Activated CD4-positive, alpha-beta memory T cell treated with anti-CD3 and anti-CD28 coated beads for 36 hours (primary cell): ENCODE results near the gene GOLGA7B. TPM values are rescaled to one million over a fixed set of nuclear protein-coding genes. Genes with fewer than 3 reads are reported as not detected.

Experiments used
- CTCF ChIA-PET: fragments of 350-600 bp; sonication (Branson Sonifier 250); formaldehyde crosslinking; loops from one replicate; lab custom pipeline; 2021; ENCODE audit warnings: antibody characterized with exemption, inconsistent platforms; lab: Charles Lee
- POLR2A ChIA-PET: fragments of 350-600 bp; sonication (Branson Sonifier 250); formaldehyde crosslinking; loops from one replicate; lab custom pipeline; 2021; ENCODE audit warnings: antibody characterized with exemption; lab: Charles Lee
- DNase-seq: peaks from one replicate; pipeline ENCODE4 v3.0.0-alpha.2; 2020
- H3K27ac Mint-ChIP-seq: one replicate; pipeline ENCODE4 v1.8.0; 2021; ENCODE audit warnings: mixed read lengths
- H3K27me3 Mint-ChIP-seq: one replicate; pipeline ENCODE4 v1.8.0; 2021; ENCODE audit warnings: mixed read lengths
- H3K36me3 Mint-ChIP-seq: one replicate; pipeline ENCODE4 v1.8.0; 2021; ENCODE audit warnings: mixed read lengths
- H3K4me1 Mint-ChIP-seq: one replicate; pipeline ENCODE4 v1.8.0; 2021; ENCODE audit warnings: low read depth, mixed read lengths
- H3K4me3 Mint-ChIP-seq: one replicate; pipeline ENCODE4 v1.8.0; 2021; ENCODE audit warnings: mild to moderate bottlenecking, mixed read lengths
- H3K9me3 Mint-ChIP-seq: one replicate; pipeline ENCODE4 v1.8.0; 2021; ENCODE audit warnings: mixed read lengths
- intact Hi-C: fragments of 100-400 bp; cut with micrococcal nuclease; formaldehyde crosslinking; loops from one replicate; pipeline ENCODE4 v1.15.1; 2023
- total RNA-seq, 2 experiments: library from RNA; stranded (reverse); gene quantifications; one replicate each; pipeline ENCODE4 v1.2.3, GENCODE V29; 2021

GOLGA7B gene
- total RNA-seq, 2 experiments from 2014 or later = 0.86 to 0.87 TPM

- H3K4me1 Mint-ChIP-seq = no peaks in the 10 kb centered on the region
- intact Hi-C loops = no loop called here
- DNase-seq = no peak
- H3K36me3 Mint-ChIP-seq = no peaks in the 10 kb centered on the region
- no peaks in the 10 kb centered on the region for H3K9me3 Mint-ChIP-seq
- H3K27me3 Mint-ChIP-seq = peaks cover 15% of the 10 kb centered on the region
- ChIA-PET POLR2A (no interaction called here), CTCF (interaction anchor here (1.6 to 3.4 kb wide), 3 partner anchors 11 to 141 kb away, joined by 4 to 15 read pairs (median 9); no protein-coding TSS in a partner anchor)
- no peak overlapping the region for H3K4me3 Mint-ChIP-seq
- no peak overlapping the region for H3K27ac Mint-ChIP-seq
Observed at GRCh38 chr10:97904018-97904381, 54.4 kb downstream of the GOLGA7B start.

- no peak for DNase-seq
- ChIA-PET CTCF (interaction anchor here (1.0 to 3.4 kb wide), 4 partner anchors 10 to 141 kb away, joined by 3 to 15 read pairs (median 6); no protein-coding TSS in a partner anchor), POLR2A (no interaction called here)
- no peaks in the 10 kb centered on the region for H3K36me3 Mint-ChIP-seq
- H3K4me1 Mint-ChIP-seq = no peaks in the 10 kb centered on the region
- intact Hi-C loops = no loop called here
- no peak overlapping the region for H3K27ac Mint-ChIP-seq
- H3K4me3 Mint-ChIP-seq = no peak overlapping the region
- H3K9me3 Mint-ChIP-seq = no peaks in the 10 kb centered on the region
- peaks cover 15% of the 10 kb centered on the region for H3K27me3 Mint-ChIP-seq
Observed at GRCh38 chr10:97904576-97904975, 54.9 kb downstream of the GOLGA7B start.

- CTCF ChIA-PET = interaction anchor here (1.0 to 3.4 kb wide), 3 partner anchors 10 to 140 kb away, joined by 3 to 15 read pairs (median 9); no protein-coding TSS in a partner anchor
- H3K4me1 Mint-ChIP-seq = no peaks in the 10 kb centered on the region
- POLR2A ChIA-PET = no interaction called here
Observed at GRCh38 chr10:97905276-97905675, 55.6 kb downstream of the GOLGA7B start.

GRCh38 chr10:97907211-97907610 is 57.6 kb downstream of the GOLGA7B start:
- no peaks in the 10 kb centered on the region for H3K4me1 Mint-ChIP-seq
- no peak overlapping the region for H3K27ac Mint-ChIP-seq
- H3K36me3 Mint-ChIP-seq = no peaks in the 10 kb centered on the region
- no peak overlapping the region for H3K4me3 Mint-ChIP-seq
- peaks cover 13% of the 10 kb centered on the region for H3K27me3 Mint-ChIP-seq
- H3K9me3 Mint-ChIP-seq = no peaks in the 10 kb centered on the region
- ChIA-PET POLR2A (no interaction called here), CTCF (interaction anchor here (0.7 to 1.3 kb wide), 2 partner anchors 8 to 136 kb away, joined by 4 to 6 read pairs; no protein-coding TSS in a partner anchor)
- DNase-seq = no peak
- intact Hi-C loops = no loop called here

More at GRCh38 chr10:97905276-97905675, 55.6 kb downstream of the GOLGA7B start:
- Mint-ChIP-seq H3K9me3 (no peaks in the 10 kb centered on the region), H3K27ac (no peak overlapping the region), H3K36me3 (no peaks in the 10 kb centered on the region), H3K4me3 (no peak overlapping the region), H3K27me3 (peaks cover 15% of the 10 kb centered on the region)
- intact Hi-C loops = no loop called here
- DNase-seq = no peak

- no peaks in the 10 kb centered on the region for H3K36me3 Mint-ChIP-seq
- ChIA-PET POLR2A (no interaction called here), CTCF (no interaction called here)
- H3K4me1 Mint-ChIP-seq = no peaks in the 10 kb centered on the region
- intact Hi-C loops = no loop called here
- no peak overlapping the region for H3K4me3 Mint-ChIP-seq
- H3K27me3 Mint-ChIP-seq = peaks cover 13% of the 10 kb centered on the region
- no peak overlapping the region for H3K27ac Mint-ChIP-seq
- DNase-seq = no peak
- H3K9me3 Mint-ChIP-seq = no peaks in the 10 kb centered on the region
Observed at GRCh38 chr10:97907830-97908229, 58.2 kb downstream of the GOLGA7B start.

- Mint-ChIP-seq H3K36me3 (no peaks in the 10 kb centered on the region), H3K27ac (no peak overlapping the region), H3K27me3 (peaks cover 7% of the 10 kb centered on the region), H3K4me1 (peaks cover 3% of the 10 kb centered on the region), H3K4me3 (no peak overlapping the region), H3K9me3 (no peaks in the 10 kb centered on the region)
- intact Hi-C loops = loop anchor here (5.0 kb wide), 1 partner anchor 117 kb away; no protein-coding TSS in a partner anchor
- CTCF ChIA-PET = interaction anchor here (0.6 to 4.2 kb wide), 3 partner anchors 131 to 314 kb away, joined by 3 to 28 read pairs (median 6); no protein-coding TSS in a partner anchor
- DNase-seq = no peak
- POLR2A ChIA-PET = no interaction called here
Observed at GRCh38 chr10:97910661-97911060, 61.0 kb downstream of the GOLGA7B start.

GRCh38 chr10:97911217-97911616 is 61.6 kb downstream of the GOLGA7B start:
- DNase-seq = no peak
- Mint-ChIP-seq H3K27me3 (peaks cover 7% of the 10 kb centered on the region), H3K9me3 (no peaks in the 10 kb centered on the region), H3K27ac (no peak overlapping the region), H3K4me3 (no peak overlapping the region), H3K36me3 (no peaks in the 10 kb centered on the region), H3K4me1 (peaks cover 3% of the 10 kb centered on the region)
- ChIA-PET CTCF (interaction anchor here (1.1 to 4.2 kb wide), 2 partner anchors 130 to 134 kb away, joined by 6 to 28 read pairs; no protein-coding TSS in a partner anchor), POLR2A (no interaction called here)
- intact Hi-C loops = loop anchor here (5.0 kb wide), 1 partner anchor 116 kb away; no protein-coding TSS in a partner anchor

GRCh38 chr10:97913193-97913592 is 63.5 kb downstream of the GOLGA7B start:
- DNase-seq = no peak
- Mint-ChIP-seq H3K4me3 (no peak overlapping the region), H3K4me1 (peaks cover 3% of the 10 kb centered on the region), H3K27me3 (peaks cover 4% of the 10 kb centered on the region), H3K27ac (no peak overlapping the region), H3K36me3 (no peaks in the 10 kb centered on the region), H3K9me3 (no peaks in the 10 kb centered on the region)
- intact Hi-C loops = loop anchor here (5.0 kb wide), 1 partner anchor 114 kb away; no protein-coding TSS in a partner anchor
- ChIA-PET CTCF (interaction anchor here (6.6 kb wide), 1 partner anchor 131 kb away, joined by 229 read pairs; no protein-coding TSS in a partner anchor), POLR2A (no interaction called here)

- Mint-ChIP-seq H3K36me3 (no peaks in the 10 kb centered on the region), H3K4me1 (peaks cover 3% of the 10 kb centered on the region), H3K27me3 (peaks cover 6% of the 10 kb centered on the region), H3K9me3 (no peaks in the 10 kb centered on the region), H3K27ac (no peak overlapping the region), H3K4me3 (no peak overlapping the region)
- intact Hi-C loops = loop anchor here (1.0 to 5.0 kb wide), 3 partner anchors 114 to 132 kb away; no protein-coding TSS in a partner anchor
- no peak for DNase-seq
- POLR2A ChIA-PET = no interaction called here
- CTCF ChIA-PET = interaction anchor here (6.6 kb wide), 1 partner anchor 130 kb away, joined by 229 read pairs; no protein-coding TSS in a partner anchor
Observed at GRCh38 chr10:97913614-97914013, 64.0 kb downstream of the GOLGA7B start.

GRCh38 chr10:97914171-97914836 is 64.7 kb downstream of the GOLGA7B start:
- intact Hi-C loops = loop anchor here (1.0 to 5.0 kb wide), 3 partner anchors 113 to 131 kb away; no protein-coding TSS in a partner anchor
- Mint-ChIP-seq H3K27ac (no peak overlapping the region), H3K27me3 (peaks cover 6% of the 10 kb centered on the region), H3K9me3 (no peaks in the 10 kb centered on the region), H3K36me3 (no peaks in the 10 kb centered on the region), H3K4me3 (no peak overlapping the region), H3K4me1 (peaks cover 7% of the 10 kb centered on the region)
- ChIA-PET POLR2A (no interaction called here), CTCF (interaction anchor here (0.7 to 6.6 kb wide), 26 partner anchors 7 to 1332 kb away, joined by 3 to 229 read pairs (median 4); no protein-coding TSS in a partner anchor)
- DNase-seq = no peak

GRCh38 chr10:97914837-97915211 is 65.2 kb downstream of the GOLGA7B start:
- Mint-ChIP-seq H3K27me3 (peaks cover 6% of the 10 kb centered on the region), H3K4me3 (no peak overlapping the region), H3K4me1 (peaks cover 7% of the 10 kb centered on the region), H3K9me3 (no peaks in the 10 kb centered on the region), H3K36me3 (no peaks in the 10 kb centered on the region), H3K27ac (no peak overlapping the region)
- intact Hi-C loops = loop anchor here (1.0 to 5.0 kb wide), 3 partner anchors 112 to 130 kb away; no protein-coding TSS in a partner anchor
- POLR2A ChIA-PET = no interaction called here
- CTCF ChIA-PET = interaction anchor here (0.7 to 6.6 kb wide), 31 partner anchors 8 to 1332 kb away, joined by 3 to 229 read pairs (median 3); no protein-coding TSS in a partner anchor
- DNase-seq = peak; percentile 85
